OCI-LY7 (cell line): ENCODE measurements around the gene MRC2.

Source experiments
- CTCF ChIP-seq: fragments of 200-600 bp; sonication (generic); conservative IDR thresholded peaks from 2 replicates; pipeline ENCODE4 v1.5.1; 2014; ENCODE audit warnings: mild to moderate bottlenecking, antibody characterized with exemption, low read length, moderate library complexity, mixed read lengths
- EZH2phosphoT487 ChIP-seq: fragments of 200-600 bp; sonication (generic); IDR thresholded peaks from 2 replicates; pipeline ENCODE4 v1.6.1; 2018; ENCODE audit warnings: low read depth, borderline replicate concordance, mild to moderate bottlenecking, mixed run types, antibody characterized with exemption, low read length, moderate library complexity, mixed read lengths

- no peak for TF ChIP-seq CTCF
- TF ChIP-seq EZH2phosphoT487: no peak
Observed at GRCh38 chr17:62724398-62725146, 97.1 kb downstream of the MRC2 start.
